Gastrocnemius medialis (tissue), 4 donors: Measurements from ENCODE around the gene CAPN5. TPM values are rescaled to one million over a fixed set of nuclear protein-coding genes. Genes with fewer than 3 reads are reported as not detected.
A peak's percentile ranks its signal among the peaks of the same experiment; 100 is the strongest.

ENCODE experiments used
- ATAC-seq, 2 donors: fragments of 150-250 bp; one replicate each; pipeline ENCODE4 v1.9.1; 2016
- DNase-seq, 2 donors: peaks; one replicate each; pipeline ENCODE4 v3.0.0-alpha.2; 2019
- H3K27ac ChIP-seq, 4 donors: fragments of 200-600 bp; sonication (generic); 1 replicate in 1 of 4; 2 replicates in 3 of 4; pipeline ENCODE4 v1.5.1; 2016 to 2018; ENCODE audit warnings: mild to moderate bottlenecking in 2 of 4, moderate library complexity in 1 of 4
- H3K27me3 ChIP-seq, 3 donors: fragments of 200-600 bp; sonication (generic) in 2 of 3; 1 replicate in 1 of 3; 2 replicates in 2 of 3; pipeline versions ENCODE4 v1.5.1 to v1.6.0; 2016 to 2019; ENCODE audit warnings: mild to moderate bottlenecking in 1 of 3, moderate library complexity in 1 of 3
- H3K36me3 ChIP-seq, 2 donors: fragments of 200-600 bp; sonication (generic) in 1 of 2; one replicate each; pipeline ENCODE4 v1.5.1; 2017 to 2018
- H3K4me1 ChIP-seq, 2 donors: fragments of 200-600 bp; sonication (generic) in 1 of 2; one replicate each; pipeline ENCODE4 v1.5.1; 2016 to 2017; ENCODE audit warnings: mild to moderate bottlenecking in 2 of 2
- H3K4me3 ChIP-seq, 4 donors: fragments of 200-600 bp; sonication (generic) in 3 of 4; 1 replicate in 1 of 4; 2 replicates in 3 of 4; pipeline ENCODE4 v1.5.1; 2016 to 2019; ENCODE audit warnings: mild to moderate bottlenecking in 2 of 4
- H3K9me3 ChIP-seq, 3 donors: fragments of 200-600 bp; sonication (generic) in 2 of 3; 1 replicate in 1 of 3; 2 replicates in 2 of 3; pipeline ENCODE4 v1.5.1; 2016 to 2019
- POLR2A ChIP-seq, 2 donors: fragments of 450-650 bp; IDR thresholded peaks; one replicate each; pipeline ENCODE4 v1.6.1; 2017; ENCODE audit warnings: antibody characterized with exemption in 2 of 2, mild to moderate bottlenecking in 2 of 2, moderate library complexity in 2 of 2
- in situ Hi-C, 4 donors: fragments of 200-750 bp; cut with MboI; loops; one replicate each; pipeline versions ENCODE4 v1.15.0 to v1.8.0; 2017; ENCODE audit warnings: low sequenced_read_pairs in 4 of 4
- intact Hi-C: fragments of 100-400 bp; cut with DNase I; formaldehyde crosslinking; loops from one replicate; pipeline ENCODE4 v1.15.1; 2023; ENCODE audit warnings: low total_unique reads
- total RNA-seq, 4 donors: library from RNA; depleted of rRNA; stranded (reverse); fragments of >200 nt; gene quantifications; one replicate each; pipeline versions ENCODE4 v1.1.0 to v1.2.3, GENCODE V29; 2016
- TF ChIP-seq, protein P1 (sequence below), 5 experiments: fragments of 450-650 bp in 3 of 5; fragments of 200-600 bp in 2 of 5; sonication (generic) in 2 of 5; IDR thresholded peaks in 4 of 5; conservative IDR thresholded peaks in 1 of 5; 1 replicate in 4 of 5; 2 replicates in 1 of 5; pipeline ENCODE4 v1.5.1; 2016 to 2019; ENCODE audit warnings: antibody characterized with exemption in 5 of 5, mild to moderate bottlenecking in 3 of 5, moderate library complexity in 3 of 5

The CAPN5 gene
- total RNA-seq, 4 donors from 2014 or later = 0.58 to 12.4 (median 1.5) TPM

DNA sequence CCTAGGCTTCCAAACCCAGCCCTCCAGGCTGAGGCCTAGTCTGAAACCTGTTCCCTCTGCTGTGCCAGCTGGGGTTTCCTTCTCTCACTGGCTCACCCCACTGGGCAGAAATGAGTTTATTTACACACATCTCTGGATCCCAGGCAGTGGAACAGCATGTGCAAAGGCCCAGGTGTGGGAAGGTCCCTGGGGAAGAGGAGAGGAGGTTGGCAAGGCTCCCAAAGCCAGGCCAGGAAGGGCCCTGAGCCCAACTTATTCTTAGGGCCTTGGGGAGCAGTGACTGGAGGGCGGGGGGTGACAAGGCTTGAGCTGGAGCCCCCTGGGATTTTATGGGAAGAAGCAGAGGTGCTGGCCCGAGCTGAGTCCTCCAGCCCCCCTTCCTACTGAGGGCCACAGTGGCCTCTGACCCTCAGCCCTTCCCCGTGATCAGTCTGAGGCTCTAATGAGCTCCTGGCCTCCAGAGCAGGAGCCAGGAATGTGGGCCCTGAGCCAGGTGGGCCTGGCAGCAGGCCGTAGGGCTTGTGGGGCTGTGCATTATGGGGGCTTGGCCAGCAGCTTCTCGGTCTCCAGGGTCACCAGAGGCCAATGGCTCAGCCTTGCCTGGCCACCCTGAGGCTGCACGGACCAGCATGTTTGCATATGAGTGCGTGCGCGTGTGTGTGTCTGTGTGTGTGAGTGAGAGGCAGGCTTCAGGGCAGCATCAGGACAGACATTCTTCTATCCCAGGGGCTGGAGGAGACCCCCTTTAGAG lies 64.2 kb downstream of the CAPN5 start:
- no peaks in the 10 kb centered on the region for H3K27me3 ChIP-seq
- peak; percentile 24 to 41 for ATAC-seq
- intact Hi-C loops = no loop called here
- peaks cover 9 to 17% of the 10 kb centered on the region in 2 donors for H3K4me1 ChIP-seq
- DNase-seq = peak in 1 of 2 donors; percentile 39
- no peak overlapping the region for H3K4me3 ChIP-seq
- TF ChIP-seq, protein P1, sequence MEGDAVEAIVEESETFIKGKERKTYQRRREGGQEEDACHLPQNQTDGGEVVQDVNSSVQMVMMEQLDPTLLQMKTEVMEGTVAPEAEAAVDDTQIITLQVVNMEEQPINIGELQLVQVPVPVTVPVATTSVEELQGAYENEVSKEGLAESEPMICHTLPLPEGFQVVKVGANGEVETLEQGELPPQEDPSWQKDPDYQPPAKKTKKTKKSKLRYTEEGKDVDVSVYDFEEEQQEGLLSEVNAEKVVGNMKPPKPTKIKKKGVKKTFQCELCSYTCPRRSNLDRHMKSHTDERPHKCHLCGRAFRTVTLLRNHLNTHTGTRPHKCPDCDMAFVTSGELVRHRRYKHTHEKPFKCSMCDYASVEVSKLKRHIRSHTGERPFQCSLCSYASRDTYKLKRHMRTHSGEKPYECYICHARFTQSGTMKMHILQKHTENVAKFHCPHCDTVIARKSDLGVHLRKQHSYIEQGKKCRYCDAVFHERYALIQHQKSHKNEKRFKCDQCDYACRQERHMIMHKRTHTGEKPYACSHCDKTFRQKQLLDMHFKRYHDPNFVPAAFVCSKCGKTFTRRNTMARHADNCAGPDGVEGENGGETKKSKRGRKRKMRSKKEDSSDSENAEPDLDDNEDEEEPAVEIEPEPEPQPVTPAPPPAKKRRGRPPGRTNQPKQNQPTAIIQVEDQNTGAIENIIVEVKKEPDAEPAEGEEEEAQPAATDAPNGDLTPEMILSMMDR (IDR thresholded peaks at IDR 0.05 in 4 of 5, conservative IDR thresholded peaks at IDR 0.05 in 1 of 5) = no peak
- no peak for TF ChIP-seq POLR2A (IDR thresholded peaks at IDR 0.05)
- H3K9me3 ChIP-seq = no peaks in the 10 kb centered on the region
- H3K36me3 ChIP-seq = no peaks in the 10 kb centered on the region
- H3K27ac ChIP-seq = peak overlapping the region in 3 of 4 donors; percentile 7 to 43 (median 28)
- in situ Hi-C loops = no loop called here

DNA sequence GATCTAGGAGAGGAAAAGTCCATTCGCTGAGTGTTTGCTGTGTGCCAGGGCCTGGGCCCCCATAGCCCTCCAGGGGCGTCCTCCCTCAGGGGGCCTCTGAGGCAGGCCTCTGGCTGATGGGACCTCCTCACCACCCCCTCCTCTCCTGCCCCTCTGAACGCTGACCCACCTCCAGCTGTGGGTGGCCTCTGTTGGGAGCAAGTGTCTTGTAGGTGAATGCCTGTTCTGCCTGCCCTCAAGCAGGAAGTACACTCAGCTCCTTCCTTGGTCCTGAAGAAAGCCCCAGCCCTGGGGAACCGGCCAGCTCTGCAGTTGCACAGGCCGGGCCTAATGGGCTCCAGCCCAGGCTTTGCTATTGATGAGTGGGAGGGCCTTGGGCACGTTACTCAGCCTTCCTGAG lies 64.8 kb downstream of the CAPN5 start:
- no peaks in the 10 kb centered on the region for H3K9me3 ChIP-seq
- no peak for DNase-seq
- H3K27me3 ChIP-seq = no peaks in the 10 kb centered on the region
- in situ Hi-C loops (no loop called here), intact Hi-C loops (no loop called here)
- H3K4me3 ChIP-seq = no peak overlapping the region
- no peaks in the 10 kb centered on the region for H3K36me3 ChIP-seq
- no peak for TF ChIP-seq POLR2A (IDR thresholded peaks at IDR 0.05)
- TF ChIP-seq, protein P1 (IDR thresholded peaks at IDR 0.05 in 4 of 5, conservative IDR thresholded peaks at IDR 0.05 in 1 of 5) = no peak
- peak overlapping the region in 2 of 4 donors; percentile 7 to 43 for H3K27ac ChIP-seq
- ATAC-seq = no peak
- H3K4me1 ChIP-seq = peaks cover 9 to 17% of the 10 kb centered on the region in 2 donors

DNA sequence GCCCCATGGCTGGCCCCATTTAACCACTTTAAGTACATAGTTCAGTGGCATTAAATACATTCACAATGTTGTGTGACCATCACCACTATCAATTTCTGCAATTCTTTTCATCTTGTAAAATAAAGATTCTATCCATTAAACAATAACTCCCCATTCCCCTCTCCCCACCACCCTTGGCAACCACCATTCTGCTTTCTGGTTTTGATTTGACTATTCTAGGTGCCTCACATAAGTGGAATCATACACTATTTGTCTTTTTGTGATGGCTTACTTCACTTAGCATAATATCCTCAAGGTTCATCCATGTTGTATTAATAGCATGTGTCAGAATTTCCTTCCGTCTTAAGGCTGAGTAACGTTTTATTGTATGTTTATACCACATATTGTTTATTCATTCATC lies 68.3 kb downstream of the CAPN5 start:
- TF ChIP-seq, protein P1 (IDR thresholded peaks at IDR 0.05 in 4 of 5, conservative IDR thresholded peaks at IDR 0.05 in 1 of 5) = no peak
- no peak for TF ChIP-seq POLR2A (IDR thresholded peaks at IDR 0.05)
- Histone ChIP-seq H3K9me3 (no peaks in the 10 kb centered on the region), H3K36me3 (no peaks in the 10 kb centered on the region), H3K4me3 (no peak overlapping the region), H3K27ac (no peak overlapping the region), H3K27me3 (peaks cover 7 to 12% (median 7%) of the 10 kb centered on the region in 3 donors), H3K4me1 (peaks cover 14 to 16% of the 10 kb centered on the region in 2 donors)
- intact Hi-C loops (no loop called here), in situ Hi-C loops (no loop called here)
- DNase-seq (no peak), ATAC-seq (no peak)

DNA sequence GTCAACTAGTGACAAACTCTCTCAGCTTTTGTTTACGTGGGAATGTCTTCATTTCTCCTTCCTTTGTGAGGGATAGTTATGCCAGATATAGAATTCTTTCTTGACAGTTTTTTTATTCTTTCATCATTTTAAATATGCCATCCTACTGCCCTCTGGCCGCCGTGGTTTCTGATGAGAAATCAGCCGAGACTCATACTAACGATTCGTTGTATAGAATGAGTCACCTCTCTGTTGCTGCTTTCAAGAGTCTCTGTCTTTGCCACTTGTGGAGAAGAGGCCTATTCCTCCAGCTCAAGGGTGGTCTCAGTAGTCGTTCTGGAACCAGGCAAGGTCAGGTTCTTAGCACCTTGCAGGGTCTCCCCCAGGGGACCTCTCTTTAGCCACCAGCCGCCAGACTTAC lies 69.3 kb downstream of the CAPN5 start:
- peaks cover 7 to 12% (median 7%) of the 10 kb centered on the region in 3 donors for H3K27me3 ChIP-seq
- intact Hi-C loops = no loop called here
- TF ChIP-seq POLR2A (IDR thresholded peaks at IDR 0.05) = no peak
- TF ChIP-seq, protein P1 (IDR thresholded peaks at IDR 0.05 in 4 of 5, conservative IDR thresholded peaks at IDR 0.05 in 1 of 5) = no peak
- H3K4me3 ChIP-seq = no peak overlapping the region
- ATAC-seq = no peak
- DNase-seq = no peak
- H3K36me3 ChIP-seq = no peaks in the 10 kb centered on the region
- no peaks in the 10 kb centered on the region for H3K9me3 ChIP-seq
- peaks cover 7 to 11% of the 10 kb centered on the region in 2 donors for H3K4me1 ChIP-seq
- in situ Hi-C loops = no loop called here
- no peak overlapping the region for H3K27ac ChIP-seq
